Thyroid gland (tissue), 4 donors: ENCODE results near the gene EPB41L5. TPM values are rescaled to one million over a fixed set of nuclear protein-coding genes. Genes with fewer than 3 reads are reported as not detected.

ENCODE experiments used
- DNase-seq, 2 donors: peaks; one replicate each; pipeline ENCODE4 v3.0.0-alpha.2; 2019
- H3K27ac ChIP-seq, 3 donors: fragments of 200-600 bp; sonication (generic); 1 replicate in 2 of 3; 2 replicates in 1 of 3; pipeline ENCODE4 v1.5.1; 2016 to 2019; ENCODE audit warnings: mild to moderate bottlenecking in 1 of 3, moderate library complexity in 1 of 3
- H3K27me3 ChIP-seq: fragments of 200-600 bp; sonication (generic); one replicate; pipeline ENCODE4 v1.5.1; 2019
- H3K36me3 ChIP-seq, 2 donors: fragments of 200-600 bp; sonication (generic); one replicate each; pipeline ENCODE4 v1.5.1; 2016 to 2019
- H3K4me1 ChIP-seq, 2 donors: fragments of 200-600 bp; sonication (generic); one replicate each; pipeline ENCODE4 v1.5.1; 2017 to 2019
- H3K4me3 ChIP-seq, 3 donors: fragments of 200-600 bp; sonication (generic); replicated peaks in 1 of 3; 1 replicate in 2 of 3; 2 replicates in 1 of 3; pipeline ENCODE4 v1.5.1; 2016; ENCODE audit warnings: mild to moderate bottlenecking in 1 of 3
- H3K9me3 ChIP-seq: fragments of 200-600 bp; sonication (generic); one replicate; pipeline ENCODE4 v1.5.1; 2017
- POLR2A ChIP-seq, 2 donors: fragments of 450-650 bp; IDR thresholded peaks; one replicate each; pipeline ENCODE4 v1.6.1; 2017; ENCODE audit warnings: antibody characterized with exemption in 2 of 2, mild to moderate bottlenecking in 2 of 2, moderate library complexity in 1 of 2
- WGBS, 2 donors: methylation state at CpG; one replicate each; pipeline ENCODE4 v1.1.5; 2017; 5-methylcytosine and 5-hydroxymethylcytosine counted together
- intact Hi-C: fragments of 100-400 bp; cut with DNase I; formaldehyde crosslinking; loops from one replicate; pipeline ENCODE4 v1.15.1; 2023
- total RNA-seq, 4 donors: library from RNA; depleted of rRNA; stranded (reverse); fragments of >200 nt; gene quantifications; one replicate each; pipeline ENCODE4 v1.2.3, GENCODE V29; 2016
- TF ChIP-seq, protein P1 (sequence below), 6 experiments: fragments of 200-600 bp in 3 of 6; fragments of 450-650 bp in 3 of 6; sonication (generic) in 3 of 6; IDR thresholded peaks; one replicate each; pipeline ENCODE4 v1.5.1; 2016 to 2019; ENCODE audit warnings: antibody characterized with exemption in 6 of 6, mild to moderate bottlenecking in 2 of 6, inconsistent platforms in 1 of 6, moderate library complexity in 1 of 6

EPB41L5 gene
- total RNA-seq, 4 donors from 2014 or later: 82.2 to 126 (median 116) TPM

DNA sequence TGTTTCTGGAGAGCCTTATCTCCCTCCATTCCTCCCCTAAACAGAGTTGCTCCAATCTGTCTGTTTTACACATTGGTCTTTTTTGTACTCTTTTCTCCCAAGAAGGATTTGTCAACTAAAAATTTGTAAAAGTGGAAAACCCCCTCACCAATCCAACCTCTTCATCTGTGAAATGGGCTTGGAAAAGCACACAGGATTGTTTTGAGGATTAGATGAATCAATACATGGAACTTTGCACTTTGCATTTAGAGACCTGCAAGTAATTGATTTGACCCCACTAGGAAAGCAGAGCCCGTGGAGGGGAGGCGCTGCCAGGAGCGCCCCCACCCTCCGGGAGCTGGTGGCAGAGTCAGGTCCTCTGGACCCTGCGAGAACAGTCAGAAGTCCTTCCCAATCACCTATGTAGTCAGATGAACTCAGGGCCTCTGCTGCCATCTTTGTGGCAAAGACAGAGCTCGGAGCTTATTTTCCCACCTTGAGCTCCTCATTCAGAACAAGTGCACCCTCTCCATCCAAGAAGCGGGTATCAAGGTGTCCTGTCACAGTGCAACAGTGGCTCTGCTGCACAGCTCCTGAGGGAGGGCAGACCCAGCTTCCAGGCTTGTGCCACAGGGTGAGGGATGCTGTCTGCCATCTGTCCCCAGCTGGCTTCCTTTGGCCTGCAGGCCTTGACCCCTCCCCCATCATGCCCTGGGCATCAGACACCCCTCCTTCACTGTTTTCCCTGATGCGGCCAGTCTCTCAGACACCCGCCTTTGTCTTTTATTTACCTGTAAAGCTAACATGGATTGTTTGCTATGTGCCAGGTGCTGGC lies 212.1 kb downstream of the EPB41L5 start:
- Histone ChIP-seq H3K4me3 (no peak overlapping the region), H3K36me3 (no peaks in the 10 kb centered on the region), H3K27ac (no peak overlapping the region), H3K4me1 (peaks cover 21 to 23% of the 10 kb centered on the region in 2 donors), H3K9me3 (no peaks in the 10 kb centered on the region), H3K27me3 (no peaks in the 10 kb centered on the region)
- DNase-seq: no peak
- WGBS, 2 donors: 95 to 97% methylated on average over 9 of the region's 9 CpGs
- intact Hi-C loops: loop anchor here (10.0 kb wide), 1 partner anchor 90 kb away; no protein-coding TSS in a partner anchor
- TF ChIP-seq, protein P1, sequence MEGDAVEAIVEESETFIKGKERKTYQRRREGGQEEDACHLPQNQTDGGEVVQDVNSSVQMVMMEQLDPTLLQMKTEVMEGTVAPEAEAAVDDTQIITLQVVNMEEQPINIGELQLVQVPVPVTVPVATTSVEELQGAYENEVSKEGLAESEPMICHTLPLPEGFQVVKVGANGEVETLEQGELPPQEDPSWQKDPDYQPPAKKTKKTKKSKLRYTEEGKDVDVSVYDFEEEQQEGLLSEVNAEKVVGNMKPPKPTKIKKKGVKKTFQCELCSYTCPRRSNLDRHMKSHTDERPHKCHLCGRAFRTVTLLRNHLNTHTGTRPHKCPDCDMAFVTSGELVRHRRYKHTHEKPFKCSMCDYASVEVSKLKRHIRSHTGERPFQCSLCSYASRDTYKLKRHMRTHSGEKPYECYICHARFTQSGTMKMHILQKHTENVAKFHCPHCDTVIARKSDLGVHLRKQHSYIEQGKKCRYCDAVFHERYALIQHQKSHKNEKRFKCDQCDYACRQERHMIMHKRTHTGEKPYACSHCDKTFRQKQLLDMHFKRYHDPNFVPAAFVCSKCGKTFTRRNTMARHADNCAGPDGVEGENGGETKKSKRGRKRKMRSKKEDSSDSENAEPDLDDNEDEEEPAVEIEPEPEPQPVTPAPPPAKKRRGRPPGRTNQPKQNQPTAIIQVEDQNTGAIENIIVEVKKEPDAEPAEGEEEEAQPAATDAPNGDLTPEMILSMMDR (IDR thresholded peaks at IDR 0.05): no peak
- no peak for TF ChIP-seq POLR2A (IDR thresholded peaks at IDR 0.05)

DNA sequence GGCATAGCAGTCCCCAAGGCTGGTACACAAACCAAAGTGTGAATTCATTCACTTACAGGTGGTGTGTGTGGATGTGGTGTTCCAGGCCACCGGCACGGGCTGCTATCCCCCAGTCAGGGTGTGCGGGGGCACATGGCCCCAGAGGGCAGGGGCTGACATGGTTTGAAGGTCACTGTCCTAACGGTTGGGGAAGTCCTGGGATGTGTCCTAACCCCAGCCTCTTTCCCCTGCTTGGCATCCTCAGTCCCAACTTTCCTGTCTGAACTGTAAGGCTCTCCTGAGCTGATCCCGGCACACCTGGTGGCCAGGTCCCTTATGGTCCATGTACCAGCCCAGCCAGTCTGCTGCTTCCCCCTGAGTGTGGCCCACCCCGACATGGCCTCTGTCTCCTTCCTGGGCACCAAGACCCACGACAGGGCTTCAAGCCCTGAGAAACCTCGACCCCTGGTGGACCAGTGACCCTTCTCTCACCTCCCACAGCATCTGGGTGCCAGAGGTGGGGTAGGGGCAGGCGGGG lies 212.7 kb downstream of the EPB41L5 start:
- intact Hi-C loops: loop anchor here (10.0 kb wide), 1 partner anchor 89 kb away; no protein-coding TSS in a partner anchor
- peaks cover 21 to 23% of the 10 kb centered on the region in 2 donors for H3K4me1 ChIP-seq
- no peak overlapping the region for H3K27ac ChIP-seq
- no peaks in the 10 kb centered on the region for H3K36me3 ChIP-seq
- TF ChIP-seq POLR2A (IDR thresholded peaks at IDR 0.05): no peak
- TF ChIP-seq, protein P1 (IDR thresholded peaks at IDR 0.05): no peak
- H3K27me3 ChIP-seq: no peaks in the 10 kb centered on the region
- DNase-seq: no peak
- WGBS, 2 donors: 88 to 91% methylated on average over 7 to 8 of the region's 9 CpGs
- no peaks in the 10 kb centered on the region for H3K9me3 ChIP-seq
- H3K4me3 ChIP-seq: no peak overlapping the region

DNA sequence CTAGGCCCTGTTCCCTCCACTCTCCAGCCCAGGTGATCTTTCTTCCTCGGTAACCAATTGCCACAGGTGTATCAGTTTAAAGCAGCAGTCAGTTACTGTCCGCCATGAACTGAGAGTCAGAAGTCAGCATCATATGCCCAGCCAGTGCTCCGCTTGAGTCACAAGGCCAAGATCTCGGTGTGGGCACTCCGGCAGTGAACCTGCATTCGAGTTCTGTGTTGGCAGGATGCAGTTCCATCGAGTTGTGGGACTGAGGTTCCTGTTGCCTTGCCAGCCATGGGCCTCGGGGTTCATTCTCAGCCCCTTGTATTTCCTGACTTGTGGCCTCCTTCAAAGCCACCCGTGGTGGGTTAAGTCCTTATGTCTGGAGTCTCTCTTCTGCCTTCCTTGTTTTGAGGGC lies 213.4 kb downstream of the EPB41L5 start:
- H3K4me3 ChIP-seq: no peak overlapping the region
- TF ChIP-seq, protein P1 (IDR thresholded peaks at IDR 0.05): no peak
- TF ChIP-seq POLR2A (IDR thresholded peaks at IDR 0.05): no peak
- H3K27me3 ChIP-seq: no peaks in the 10 kb centered on the region
- H3K36me3 ChIP-seq: no peaks in the 10 kb centered on the region
- no peak for DNase-seq
- peaks cover 19 to 21% of the 10 kb centered on the region in 2 donors for H3K4me1 ChIP-seq
- intact Hi-C loops: loop anchor here (10.0 kb wide), 1 partner anchor 88 kb away; no protein-coding TSS in a partner anchor
- no peak overlapping the region for H3K27ac ChIP-seq
- WGBS, 2 donors: 92 to 93% methylated on average over 9 of the region's 9 CpGs
- no peaks in the 10 kb centered on the region for H3K9me3 ChIP-seq

DNA sequence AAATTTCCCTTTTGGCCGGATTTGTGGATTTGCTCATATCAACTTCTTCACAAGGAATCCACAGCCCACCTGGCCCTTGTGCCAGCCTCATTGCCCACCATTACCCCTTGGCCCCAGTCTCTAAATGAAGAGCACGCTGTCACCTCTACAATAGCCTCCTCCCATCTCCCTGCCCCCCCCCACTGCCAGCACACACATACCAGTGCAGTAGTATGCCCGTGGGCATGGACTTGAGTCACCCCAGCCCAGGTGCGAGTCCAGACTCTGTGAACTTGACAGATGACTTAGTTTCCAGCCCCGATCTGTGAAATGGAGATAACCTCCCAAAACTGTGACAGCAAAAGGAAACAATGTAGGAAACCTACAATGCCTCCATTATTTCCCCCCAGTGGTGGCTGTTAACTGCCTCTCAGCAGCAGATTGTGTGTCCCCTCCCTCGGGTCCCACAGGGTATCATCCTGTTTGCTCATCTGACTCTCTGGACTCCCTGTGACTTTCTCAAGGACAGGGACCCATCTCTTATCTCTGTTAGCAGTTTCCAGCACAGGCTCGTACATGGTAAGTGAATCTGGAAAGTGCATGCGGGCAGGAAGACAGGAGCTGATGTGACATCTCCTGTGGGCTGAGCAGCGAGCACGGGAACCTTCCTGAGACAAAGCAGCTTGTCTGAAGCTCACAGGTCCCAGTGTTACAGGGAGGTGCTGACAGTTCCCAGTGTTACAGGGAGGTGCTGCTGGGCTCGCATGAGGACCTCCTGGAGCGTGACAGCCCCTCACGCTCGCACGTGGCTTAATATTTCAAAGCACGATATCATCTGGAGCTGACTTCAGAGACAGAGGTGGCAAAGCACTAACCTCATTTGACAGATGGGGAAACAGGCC lies 214.5 kb downstream of the EPB41L5 start:
- Histone ChIP-seq H3K4me3 (no peak overlapping the region), H3K9me3 (no peaks in the 10 kb centered on the region), H3K4me1 (peaks cover 13 to 21% of the 10 kb centered on the region in 2 donors), H3K27me3 (no peaks in the 10 kb centered on the region), H3K27ac (no peak overlapping the region), H3K36me3 (no peaks in the 10 kb centered on the region)
- intact Hi-C loops: loop anchor here (10.0 kb wide), 1 partner anchor 87 kb away; no protein-coding TSS in a partner anchor
- TF ChIP-seq, protein P1 (IDR thresholded peaks at IDR 0.05): no peak
- TF ChIP-seq POLR2A (IDR thresholded peaks at IDR 0.05): no peak
- 79 to 81% methylated on average over 12 to 16 of the region's 16 CpGs for WGBS, 2 donors
- no peak for DNase-seq
